Peyer's patch (tissue), 4 donors: ENCODE data around the gene PDE12.

Source experiments
- POLR2A ChIP-seq, 2 donors: fragments of 450-650 bp; IDR thresholded peaks; one replicate each; pipeline ENCODE4 v1.5.1; 2017; ENCODE audit warnings: antibody characterized with exemption in 2 of 2, mild to moderate bottlenecking in 2 of 2, moderate library complexity in 2 of 2
- TF ChIP-seq, protein P1 (sequence below), 6 experiments: fragments of 450-650 bp in 4 of 6; fragments of 200-600 bp in 2 of 6; sonication (generic) in 1 of 6; IDR thresholded peaks; one replicate each; pipeline ENCODE4 v1.5.1; 2017 to 2019; ENCODE audit warnings: antibody characterized with exemption in 6 of 6, mild to moderate bottlenecking in 3 of 6, moderate library complexity in 1 of 6

DNA sequence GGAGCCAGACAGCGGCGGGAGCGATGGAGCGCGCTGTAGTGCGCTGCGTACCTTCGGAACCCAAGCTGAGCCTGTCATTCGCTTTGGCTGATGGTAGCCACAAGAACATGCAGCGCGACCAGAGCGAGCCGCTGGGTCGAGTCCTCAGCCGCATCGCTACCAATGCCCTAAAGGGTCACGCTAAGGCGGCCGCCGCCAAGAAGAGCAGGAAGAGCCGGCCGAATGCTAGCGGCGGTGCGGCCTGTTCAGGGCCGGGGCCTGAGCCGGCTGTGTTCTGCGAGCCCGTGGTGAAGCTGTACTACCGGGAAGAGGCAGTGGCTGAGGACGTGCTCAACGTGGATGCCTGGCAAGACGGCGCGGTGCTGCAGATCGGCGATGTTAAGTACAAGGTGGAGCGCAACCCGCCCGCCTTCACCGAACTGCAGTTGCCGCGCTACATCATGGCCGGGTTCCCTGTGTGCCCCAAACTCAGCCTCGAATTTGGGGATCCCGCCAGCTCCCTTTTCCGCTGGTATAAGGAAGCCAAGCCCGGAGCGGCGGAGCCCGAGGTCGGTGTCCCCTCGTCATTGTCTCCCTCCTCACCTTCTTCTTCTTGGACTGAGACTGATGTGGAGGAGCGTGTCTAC lies 498 bp downstream of the PDE12 start:
- TF ChIP-seq, protein P1, sequence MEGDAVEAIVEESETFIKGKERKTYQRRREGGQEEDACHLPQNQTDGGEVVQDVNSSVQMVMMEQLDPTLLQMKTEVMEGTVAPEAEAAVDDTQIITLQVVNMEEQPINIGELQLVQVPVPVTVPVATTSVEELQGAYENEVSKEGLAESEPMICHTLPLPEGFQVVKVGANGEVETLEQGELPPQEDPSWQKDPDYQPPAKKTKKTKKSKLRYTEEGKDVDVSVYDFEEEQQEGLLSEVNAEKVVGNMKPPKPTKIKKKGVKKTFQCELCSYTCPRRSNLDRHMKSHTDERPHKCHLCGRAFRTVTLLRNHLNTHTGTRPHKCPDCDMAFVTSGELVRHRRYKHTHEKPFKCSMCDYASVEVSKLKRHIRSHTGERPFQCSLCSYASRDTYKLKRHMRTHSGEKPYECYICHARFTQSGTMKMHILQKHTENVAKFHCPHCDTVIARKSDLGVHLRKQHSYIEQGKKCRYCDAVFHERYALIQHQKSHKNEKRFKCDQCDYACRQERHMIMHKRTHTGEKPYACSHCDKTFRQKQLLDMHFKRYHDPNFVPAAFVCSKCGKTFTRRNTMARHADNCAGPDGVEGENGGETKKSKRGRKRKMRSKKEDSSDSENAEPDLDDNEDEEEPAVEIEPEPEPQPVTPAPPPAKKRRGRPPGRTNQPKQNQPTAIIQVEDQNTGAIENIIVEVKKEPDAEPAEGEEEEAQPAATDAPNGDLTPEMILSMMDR (IDR thresholded peaks at IDR 0.05), result no peak
- TF ChIP-seq POLR2A (IDR thresholded peaks at IDR 0.05), result no peak
